ENCODE data around the gene TRMT61B. TPM values are rescaled to one million over a fixed set of nuclear protein-coding genes. Genes with fewer than 3 reads are reported as not detected.

The TRMT61B gene
- 5.3 and 8.2 TPM in 2 replicates for total RNA-seq (2014; rRNA removed; shearing (Covaris generic))

DNA sequence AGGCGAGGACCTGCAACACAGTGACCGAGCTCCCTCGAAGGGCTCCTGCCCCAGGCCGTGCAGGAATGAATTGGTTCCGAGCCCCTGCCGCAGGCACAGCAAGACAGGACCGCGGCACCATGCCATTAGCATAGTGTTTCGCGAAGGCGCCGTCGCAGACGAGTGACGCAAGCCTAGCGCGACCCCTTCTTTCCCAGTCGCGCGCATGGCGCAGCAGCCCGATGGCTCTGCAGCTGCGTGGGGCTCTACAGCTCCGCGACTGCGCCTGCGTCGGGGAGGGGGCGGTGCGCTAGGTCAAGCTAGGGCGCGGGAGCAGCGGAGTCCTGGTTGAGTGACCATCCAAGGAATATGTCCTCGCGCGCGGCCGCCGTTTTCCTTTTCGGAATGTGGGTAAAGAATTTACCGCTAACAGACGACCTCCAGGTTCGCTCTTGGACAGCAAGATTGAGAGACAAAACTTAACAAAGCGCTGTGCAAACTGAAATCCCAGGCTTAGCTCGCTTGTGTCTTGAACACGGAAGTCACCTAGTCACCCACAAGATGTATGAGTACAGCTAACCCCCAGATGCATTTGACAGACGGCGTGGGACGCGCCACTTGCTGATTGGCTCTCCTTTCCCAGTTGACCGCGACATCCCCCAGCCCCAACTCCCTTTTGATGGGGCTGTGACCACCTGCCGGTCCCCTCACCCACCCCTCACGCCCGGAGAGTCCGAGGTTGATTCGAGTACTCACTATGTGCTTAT, at the start of gene TRMT61B:
TRMT61B (minus strand) TSS at position 164 of the 746 bp plus-strand sequence; CDS start at position 132, 32 bp downstream.
- DNase-seq (ENCODE audit: low spot score), result peak; percentile 87

DNA sequence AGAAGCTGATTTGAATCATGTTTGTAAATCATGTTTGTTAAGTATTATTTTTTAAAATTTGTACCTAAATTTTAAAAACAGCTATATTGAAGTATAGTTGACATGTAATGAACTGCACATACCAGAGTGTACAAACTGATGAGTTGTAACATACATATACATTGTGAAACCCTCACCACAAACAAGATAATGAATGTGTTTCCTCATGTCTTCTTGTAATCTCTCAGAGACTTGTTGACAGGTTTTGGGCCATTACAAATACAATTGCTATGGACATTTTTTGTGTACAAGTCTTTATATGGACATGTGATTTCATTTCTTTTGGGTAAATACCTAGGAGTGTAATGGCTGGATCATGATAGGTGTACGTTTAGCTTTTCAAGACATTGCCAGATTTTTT, 45.8 kb upstream of the TRMT61B start:
- no peak for DNase-seq (ENCODE audit: low spot score)

DNA sequence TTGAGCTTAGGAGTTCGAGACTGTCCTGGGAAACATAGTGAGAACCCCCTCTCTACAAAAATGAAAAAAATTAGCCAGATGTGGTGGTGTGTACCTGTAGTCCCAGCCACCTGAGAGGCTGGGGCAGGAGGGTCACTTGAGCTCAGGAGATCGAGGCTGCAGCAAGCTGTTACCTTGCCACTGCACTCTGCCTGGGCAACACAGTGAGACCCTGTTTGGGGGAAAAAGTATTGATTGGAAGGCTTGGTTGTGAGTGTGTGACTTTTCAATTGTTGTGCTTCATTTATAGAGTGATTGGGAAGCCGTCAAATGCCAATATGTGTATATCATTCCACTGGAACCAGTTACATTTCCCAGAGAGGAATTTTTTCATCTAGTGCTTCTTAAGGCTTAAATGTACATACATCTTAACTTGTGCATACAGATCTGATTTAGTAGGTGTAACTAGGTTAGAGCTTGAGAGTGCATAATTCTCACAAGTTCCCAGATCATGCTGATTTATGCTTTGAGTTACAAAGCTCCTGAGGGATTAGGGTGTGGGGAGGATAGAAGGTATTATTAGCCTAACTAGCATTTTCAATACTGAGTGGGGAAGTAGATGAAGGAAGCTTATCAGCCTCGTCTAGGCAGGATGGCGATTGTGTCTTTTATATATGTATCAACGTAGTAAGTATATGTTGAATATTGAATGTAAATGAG, 39.7 kb upstream of the TRMT61B start:
- no peak for DNase-seq (ENCODE audit: low spot score)

DNA sequence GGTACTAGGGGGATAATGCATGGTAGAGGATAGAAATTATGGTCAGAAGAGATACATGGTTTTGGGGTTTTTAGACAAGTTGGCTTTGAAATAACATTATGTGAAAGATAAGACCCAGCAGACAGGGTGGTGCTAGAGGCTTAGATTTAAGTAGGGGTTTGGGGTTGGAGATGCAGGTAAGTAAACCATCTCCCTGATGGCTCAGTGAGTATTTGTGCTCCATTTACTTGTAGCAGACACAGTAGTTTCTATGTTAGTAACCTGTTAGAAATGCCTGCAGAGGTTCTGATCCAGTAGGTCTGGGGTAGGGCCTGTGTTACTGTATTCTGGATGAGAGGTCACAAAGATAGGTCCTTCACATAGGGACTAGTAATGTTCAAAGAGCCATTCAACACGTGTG, 38.1 kb upstream of the TRMT61B start:
- no peak for DNase-seq (ENCODE audit: low spot score)

DNA sequence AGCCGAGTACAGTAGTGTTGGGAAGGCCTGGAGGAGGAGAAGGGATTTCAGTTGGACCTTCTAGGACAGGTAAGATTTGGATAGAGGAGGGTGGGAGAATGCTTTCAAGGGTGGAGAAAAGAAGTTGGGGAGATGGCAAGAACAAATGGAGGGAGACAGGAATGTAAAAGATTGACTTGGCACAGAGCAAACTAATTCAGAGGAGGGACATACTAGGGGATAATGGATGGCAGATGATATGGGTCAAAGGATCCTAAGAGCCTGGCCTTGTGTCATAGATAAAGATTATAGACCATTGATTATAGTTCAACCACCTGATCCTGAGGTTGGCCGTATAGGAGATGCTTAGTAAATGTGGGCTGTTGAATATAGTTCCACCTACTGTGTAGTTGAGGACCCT, 36.7 kb upstream of the TRMT61B start:
- no peak for DNase-seq (ENCODE audit: low spot score)

DNA sequence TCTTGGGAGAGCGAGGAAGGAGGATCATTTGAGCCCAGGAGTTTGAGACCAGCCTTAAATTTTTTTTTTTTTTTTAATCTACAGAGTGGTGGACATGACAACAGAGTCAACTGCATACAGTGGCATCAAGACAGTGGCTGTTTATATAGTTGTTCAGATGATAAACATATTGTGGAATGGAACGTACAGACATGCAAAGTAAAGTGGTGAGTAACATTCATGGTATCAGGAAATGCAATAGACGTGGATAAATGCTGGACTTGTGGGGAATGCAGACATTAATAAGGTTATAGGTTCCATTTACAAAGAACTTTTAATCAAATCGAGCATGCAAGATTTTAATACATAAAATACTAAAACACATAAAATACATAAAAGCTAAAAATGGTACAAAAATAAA, 36.3 kb upstream of the TRMT61B start:
- no peak for DNase-seq (ENCODE audit: low spot score)

DNA sequence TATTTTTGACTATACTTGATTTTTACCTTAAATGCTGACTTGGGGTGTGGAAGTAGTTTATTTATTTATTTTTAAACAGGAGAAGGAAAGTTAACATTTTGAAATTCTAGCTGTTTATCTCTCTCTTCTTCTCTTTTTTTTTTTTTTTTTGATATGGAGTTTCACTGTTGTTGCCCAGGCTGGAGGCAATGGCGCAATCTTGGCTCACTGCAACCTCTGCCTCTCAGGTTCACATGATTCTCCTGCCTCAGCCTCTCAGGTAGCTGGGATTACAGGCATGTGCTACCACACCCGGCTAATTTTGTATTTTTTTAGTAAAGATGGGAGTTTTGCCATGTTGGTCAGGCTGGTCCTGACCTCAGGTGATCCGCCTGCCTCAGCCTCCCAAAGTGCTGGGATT, 35.4 kb upstream of the TRMT61B start:
- no peak for DNase-seq (ENCODE audit: low spot score)

DNA sequence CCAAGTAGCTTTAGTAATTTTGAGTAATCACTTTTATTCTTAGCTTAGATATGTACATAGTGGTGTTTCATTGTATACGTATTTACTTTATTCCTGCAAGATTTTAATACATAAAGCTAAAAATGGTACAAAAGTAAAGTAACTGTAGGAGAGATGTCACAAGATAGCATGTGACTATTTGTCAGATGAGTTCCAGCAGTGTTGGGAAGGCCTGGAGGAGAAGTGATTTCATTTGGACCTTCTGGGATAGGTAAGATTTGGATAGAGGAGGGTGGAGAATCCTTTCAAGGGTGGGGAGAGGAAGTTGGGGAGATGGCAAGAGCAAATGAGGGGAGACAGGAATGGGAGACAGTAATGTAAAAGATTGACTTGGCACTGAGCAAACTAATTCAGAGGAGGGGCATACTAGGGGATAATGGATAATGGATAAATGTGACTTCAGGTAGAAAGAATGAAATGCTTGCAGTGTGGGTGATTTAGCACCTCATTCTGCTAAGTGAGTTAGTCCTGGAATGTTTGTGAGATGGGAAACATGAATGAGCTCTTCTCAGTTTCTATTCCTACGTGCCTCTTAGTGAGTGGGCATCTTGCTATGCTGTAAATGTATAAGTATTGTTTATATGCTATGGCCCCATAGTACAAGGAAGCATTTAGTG, 34.8 kb upstream of the TRMT61B start:
- DNase-seq (ENCODE audit: low spot score), result no peak

DNA sequence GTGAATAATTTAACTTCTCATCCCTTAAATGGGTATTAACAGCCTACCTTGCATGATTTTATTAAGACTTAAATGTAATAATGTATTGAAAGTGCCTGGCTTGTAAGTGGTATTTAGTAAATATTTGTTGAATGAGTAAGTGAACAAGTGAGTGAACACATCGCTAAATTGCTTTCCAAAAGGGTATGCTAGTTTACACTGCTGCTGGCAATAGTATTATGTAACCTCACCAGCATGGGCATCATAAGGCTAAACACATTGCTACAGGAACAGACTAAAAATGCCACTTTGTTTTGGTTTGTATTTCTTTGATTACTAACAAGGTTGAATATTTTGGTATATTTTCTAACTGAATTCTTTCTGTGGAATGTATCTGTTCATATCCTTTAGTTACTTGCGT, 34.2 kb upstream of the TRMT61B start:
- DNase-seq (ENCODE audit: low spot score), result peak; percentile 9

DNA sequence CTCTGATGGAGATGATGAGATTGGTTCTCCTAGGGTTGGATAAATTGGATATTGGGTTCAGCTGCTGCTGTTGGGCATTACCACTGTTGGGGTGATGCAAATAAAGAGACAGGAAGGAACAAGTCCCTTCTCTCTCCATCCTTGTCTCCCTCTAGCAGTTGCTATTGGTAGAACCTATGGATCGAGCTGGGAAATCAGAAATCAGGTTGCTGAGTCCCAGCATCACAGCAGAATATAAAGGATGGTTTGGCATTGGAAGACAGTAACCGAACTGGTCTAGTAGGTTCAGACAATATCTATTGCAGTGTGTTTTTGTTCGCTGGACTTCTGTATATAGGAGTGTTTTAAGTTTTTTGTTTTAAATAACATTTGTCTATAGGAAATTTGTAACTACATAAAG, 32.5 kb upstream of the TRMT61B start:
- DNase-seq (ENCODE audit: low spot score), result no peak

DNA sequence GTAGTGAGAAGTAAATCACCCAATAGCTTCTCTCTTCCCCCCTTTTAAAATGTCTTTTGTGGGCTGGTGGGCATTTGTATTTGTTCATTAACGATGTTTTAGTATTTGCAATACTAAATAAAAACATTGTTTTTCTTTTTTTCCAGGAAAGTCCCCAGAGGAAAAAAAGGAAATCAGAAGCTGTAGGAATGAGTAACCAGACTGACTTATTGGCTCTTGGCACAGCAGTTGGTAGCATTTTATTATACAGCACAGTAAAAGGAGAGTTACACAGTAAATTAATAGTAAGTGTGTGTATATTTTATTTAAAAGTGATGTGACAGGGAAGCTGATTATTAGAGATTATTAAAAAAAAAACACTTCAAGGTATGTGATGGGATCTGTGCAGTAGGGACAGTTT, 31.7 kb upstream of the TRMT61B start:
- no peak for DNase-seq (ENCODE audit: low spot score)

DNA sequence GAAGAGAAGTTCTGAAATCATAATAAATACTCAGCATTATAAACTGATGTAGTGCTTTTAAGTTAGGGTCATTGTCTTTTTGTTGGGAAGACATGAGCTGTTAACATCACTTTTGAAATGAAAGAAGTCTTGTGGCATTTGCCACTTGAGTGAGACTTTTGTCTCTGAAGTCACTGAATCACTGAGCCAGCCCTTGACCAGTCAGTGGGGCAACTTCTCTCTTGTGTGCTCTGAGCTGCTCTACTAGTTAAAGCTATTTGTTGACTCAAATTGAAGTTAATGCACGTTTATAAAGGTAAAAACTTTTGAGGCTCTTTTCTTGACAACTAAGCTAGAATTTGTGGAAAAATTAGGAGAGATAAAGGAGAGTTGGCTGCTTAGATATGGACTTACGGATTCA, 31.1 kb upstream of the TRMT61B start:
- DNase-seq (ENCODE audit: low spot score), result no peak

DNA sequence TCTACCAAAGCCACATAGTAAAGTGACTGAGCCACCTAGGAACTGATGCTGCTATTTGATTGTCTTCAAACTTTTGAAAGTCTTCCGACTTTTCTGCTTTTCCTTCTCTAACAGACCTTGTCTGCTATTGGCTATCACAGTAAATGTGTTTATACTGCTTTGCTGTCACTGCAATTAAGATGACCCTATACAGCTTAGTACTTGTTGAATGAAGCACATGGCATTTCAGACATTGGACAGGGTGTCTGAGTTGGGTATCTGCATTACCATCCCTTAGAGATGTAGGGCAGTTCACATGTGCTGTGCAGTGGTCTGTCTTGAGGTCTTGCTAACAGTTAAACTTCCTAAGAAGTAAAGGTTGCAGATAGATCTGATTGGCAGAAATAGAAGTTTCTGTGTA, 27.9 kb upstream of the TRMT61B start:
- no peak for DNase-seq (ENCODE audit: low spot score)

DNA sequence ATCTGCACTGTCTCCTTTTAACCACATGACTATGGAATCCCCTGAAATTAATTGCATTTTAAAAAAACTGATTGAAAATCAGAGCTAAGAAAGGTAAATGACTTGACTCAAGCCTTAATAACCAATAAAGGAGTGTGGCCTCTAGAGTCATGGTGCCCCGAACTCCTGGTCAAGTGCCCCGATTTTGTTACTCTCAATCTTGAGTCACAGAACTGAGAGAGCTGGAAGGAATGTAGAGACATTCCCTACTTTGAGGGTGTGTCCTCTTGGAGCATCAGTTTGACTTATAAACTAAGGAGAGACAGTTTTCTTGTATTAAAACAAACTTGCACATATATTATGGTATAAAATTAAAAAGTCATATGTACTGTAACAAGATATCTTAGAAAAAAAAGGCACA, 26.8 kb upstream of the TRMT61B start:
- DNase-seq (ENCODE audit: low spot score), result no peak

DNA sequence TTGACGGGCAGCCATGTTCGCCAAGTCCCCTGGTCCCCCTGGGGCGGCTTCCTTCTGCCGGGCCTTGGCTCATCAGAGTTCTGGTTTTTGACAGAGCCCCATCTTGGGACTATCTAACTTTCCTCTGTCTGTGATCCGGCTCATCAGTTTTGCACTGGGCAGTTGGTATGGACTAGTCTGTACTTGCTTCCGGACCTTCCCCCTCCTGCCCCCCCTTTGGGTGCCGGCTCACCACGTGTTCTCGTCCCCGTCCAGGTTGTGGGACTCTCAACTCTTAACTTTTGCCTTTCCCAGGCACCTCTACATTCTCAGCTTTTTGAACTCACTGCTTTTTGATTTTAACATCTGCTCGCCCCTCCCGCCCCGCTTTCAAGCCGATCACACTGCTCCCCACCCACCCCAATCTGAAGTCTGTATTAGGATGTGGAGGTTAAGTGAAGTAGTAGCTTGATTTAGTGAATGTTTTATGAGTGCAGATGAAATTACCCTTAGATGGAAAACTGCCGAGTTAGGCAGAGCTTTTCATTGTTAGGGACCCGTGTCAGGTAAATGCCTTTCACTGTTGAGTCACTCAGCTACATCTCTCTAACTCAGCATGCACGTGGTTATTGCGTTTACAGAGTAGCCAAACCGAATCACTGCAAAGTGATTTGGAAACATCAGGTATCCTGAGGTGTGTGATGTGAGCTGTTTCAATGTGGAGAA, 25.2 kb upstream of the TRMT61B start:
- DNase-seq (ENCODE audit: low spot score), result no peak

DNA sequence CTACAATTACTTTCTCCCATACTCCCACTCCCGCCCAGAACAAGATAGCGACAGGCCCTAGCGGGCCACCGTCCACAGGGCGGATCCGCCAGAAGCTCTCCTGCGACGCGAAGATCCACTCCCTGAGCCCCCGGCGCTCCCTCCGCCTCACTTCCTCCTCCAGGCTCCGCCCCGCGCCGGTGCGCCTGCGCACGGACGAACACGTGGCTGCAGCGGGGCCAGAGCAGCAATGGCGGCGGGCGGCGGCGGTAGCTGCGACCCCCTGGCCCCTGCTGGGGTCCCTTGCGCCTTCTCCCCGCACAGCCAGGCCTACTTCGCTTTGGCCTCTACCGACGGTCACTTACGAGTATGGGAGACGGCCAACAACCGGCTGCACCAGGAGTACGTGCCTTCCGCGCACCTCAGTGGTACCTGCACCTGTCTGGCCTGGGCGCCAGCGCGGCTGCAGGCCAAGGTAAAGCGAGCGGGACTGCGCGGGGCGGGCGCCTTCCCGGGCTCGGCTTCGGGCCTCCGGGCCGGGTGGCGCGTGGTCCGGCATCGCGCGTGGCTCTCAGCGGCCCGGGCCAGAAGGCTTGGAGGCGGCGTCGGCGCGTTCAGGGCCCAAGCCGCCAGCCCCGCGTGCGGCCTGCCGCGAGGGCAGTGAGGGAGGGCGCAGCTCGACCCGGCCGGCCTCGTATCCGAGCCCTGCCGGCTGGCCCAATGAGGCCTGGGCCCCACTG, 24.5 kb upstream of the TRMT61B start, which contains the start of gene WDR43:
WDR43 (plus strand) TSS at position 198 of the 719 bp plus-strand sequence; CDS start at position 230, 32 bp downstream.
- DNase-seq (ENCODE audit: low spot score), result peak; percentile 95

DNA sequence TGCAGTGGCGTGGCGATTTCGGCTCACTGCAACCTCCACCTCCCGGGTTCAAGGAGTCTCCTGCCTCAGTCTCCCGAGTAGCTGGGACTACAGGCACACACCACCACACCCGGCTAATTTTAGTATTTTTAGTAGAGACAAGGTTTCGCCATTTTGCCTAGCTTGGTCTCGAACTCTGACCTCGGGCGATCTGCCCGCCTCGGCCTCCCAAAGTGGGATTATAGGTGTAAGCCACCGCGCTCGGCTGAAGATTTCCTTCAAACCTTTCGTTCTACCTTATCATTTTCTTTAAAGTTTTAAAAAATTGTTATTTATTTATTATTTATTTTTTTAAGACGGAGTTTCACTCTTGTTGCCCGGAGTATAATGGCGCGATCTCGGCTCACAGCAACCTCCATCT, 23.4 kb upstream of the TRMT61B start:
- DNase-seq (ENCODE audit: low spot score), result no peak

DNA sequence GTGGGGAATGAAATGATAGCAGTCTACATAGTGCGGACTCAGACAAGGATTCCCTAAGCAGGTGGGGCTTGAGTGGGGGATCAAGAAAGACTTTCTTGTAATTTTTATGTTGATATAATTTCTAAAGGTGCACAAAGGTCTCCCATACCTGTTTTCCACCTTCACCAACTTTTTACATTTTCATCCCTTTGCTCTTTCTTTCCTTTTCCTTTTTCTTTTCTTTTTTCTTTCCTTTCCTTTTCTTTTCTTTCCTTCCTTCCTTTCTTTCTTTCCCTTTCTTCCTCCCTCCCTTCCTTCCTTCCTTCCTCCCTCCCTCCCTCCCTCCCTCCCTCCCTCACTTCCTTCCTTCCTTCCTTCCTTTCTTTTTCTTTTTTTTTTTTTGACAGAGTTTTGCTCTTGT, 10.1 kb upstream of the TRMT61B start:
- DNase-seq (ENCODE audit: low spot score), result no peak

DNA sequence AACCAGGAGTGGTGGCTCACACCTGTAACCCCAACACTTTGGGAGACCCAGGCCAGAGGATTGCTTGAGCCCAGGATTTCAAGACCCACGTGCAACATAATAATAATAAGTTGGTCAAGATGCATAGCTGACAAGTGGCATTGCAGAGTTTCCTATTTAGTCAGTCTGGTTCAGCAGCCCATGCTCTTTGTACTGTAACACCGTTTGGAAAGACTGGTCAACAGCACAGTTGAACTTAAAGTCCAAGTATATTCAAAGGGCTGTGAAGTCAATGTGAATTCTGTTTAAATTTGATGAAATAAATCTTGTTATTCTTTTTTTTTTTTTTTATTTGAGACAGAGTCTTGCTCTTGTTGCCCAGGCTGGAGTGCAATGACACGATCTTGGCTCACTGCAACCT, 1.5 kb upstream of the TRMT61B start:
- DNase-seq (ENCODE audit: low spot score), result no peak

DNA sequence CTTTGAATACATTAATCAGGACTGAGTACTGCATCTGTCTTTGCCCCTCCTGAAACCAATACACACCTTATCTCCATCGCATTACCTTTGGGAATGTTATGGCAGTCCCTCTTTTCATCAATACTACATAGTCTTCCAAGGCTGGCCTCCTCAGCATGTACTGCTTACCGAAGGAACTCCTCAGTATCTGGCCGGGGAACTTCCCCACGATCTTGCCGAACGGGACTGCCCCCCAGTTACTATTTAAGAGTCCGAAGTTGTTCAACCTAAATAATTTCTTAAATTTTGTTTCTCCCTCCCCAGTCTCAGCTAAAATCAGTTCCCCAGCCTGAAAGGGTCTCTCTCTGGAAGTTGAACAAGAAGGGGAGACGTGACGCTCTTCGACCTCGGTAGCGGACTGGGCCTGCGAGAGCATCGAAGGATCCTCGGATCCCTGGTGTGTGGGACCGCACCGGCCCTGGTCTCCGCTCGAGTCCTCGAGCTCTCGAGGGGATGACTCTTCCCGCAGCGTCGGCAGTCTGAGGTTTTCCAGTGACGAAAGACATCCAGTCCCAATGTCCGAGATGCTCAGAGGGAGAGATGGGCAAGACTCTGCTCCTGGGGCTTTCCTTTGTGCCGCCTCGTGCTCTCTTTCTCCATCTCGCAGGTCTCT, 489 bp downstream of the TRMT61B start:
- no peak for DNase-seq (ENCODE audit: low spot score)

DNA sequence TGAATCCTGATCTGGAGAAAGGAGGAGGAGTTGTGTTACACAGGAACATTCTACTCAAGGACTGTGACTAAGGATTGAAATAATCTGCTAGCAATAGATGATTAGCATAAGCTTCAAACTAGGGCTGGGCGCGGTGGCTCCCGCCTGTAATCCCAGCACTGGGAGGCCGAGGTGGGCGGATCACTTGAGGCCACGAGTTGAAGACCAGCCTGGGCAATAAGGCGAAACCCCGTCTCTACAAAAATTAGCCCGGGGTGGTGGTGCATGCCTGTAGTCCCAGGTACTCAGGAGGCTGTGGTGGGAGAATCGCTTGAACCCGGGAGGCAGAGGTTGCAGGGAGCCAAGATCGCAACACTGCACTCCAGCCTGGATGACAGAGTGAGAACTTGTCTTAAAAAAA, 1.5 kb downstream of the TRMT61B start:
- no peak for DNase-seq (ENCODE audit: low spot score)
